ENCODE results near the gene ISM1.

ISM1 gene

DNA sequence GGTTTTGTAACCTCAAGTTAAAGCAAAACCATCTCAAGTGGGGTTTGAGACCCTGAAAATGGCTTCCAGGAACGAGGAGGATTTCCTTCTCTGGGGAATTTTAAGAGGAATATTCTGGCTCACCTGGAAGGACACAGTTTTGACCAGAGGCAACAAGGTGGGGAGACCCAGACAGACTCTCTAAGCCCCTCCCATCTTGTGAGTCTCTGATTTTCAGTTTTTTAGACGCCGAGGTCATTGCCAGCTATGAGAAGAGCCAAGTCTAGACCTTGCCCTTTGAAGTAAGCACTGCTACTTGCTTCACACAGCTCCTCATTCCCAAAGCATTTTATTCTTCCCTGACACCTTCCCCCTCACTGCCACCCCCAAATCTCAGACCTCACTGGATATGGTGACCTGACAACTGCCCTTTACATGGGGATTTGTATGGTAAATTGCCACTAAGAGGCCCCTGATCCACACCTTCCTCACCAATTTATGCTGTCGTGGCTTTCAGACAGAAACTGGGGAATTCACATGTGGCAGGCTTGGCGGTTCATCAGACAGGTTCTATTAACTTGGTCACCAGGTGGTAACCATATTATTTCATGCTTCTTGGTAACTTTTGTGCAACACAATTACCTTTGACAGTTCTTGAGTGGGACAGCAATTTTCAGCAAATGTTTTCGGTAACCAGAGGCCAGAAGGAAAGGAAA is 116.2 kb downstream of the ISM1 start:
- Histone ChIP-seq H3K27ac (replicated peaks) (no peak overlapping the region), H3K4me3 (replicated peaks; ENCODE audit: insufficient read depth, low read length) (no peak overlapping the region), H3K27me3 (ENCODE audit: insufficient read depth, poor library complexity, severe bottlenecking) (no peaks in the 10 kb centered on the region)
- no peak for TF ChIP-seq SPI1 (IDR thresholded peaks at IDR 0.05; ENCODE audit: borderline replicate concordance, low read depth)
- TF ChIP-seq, protein P1, sequence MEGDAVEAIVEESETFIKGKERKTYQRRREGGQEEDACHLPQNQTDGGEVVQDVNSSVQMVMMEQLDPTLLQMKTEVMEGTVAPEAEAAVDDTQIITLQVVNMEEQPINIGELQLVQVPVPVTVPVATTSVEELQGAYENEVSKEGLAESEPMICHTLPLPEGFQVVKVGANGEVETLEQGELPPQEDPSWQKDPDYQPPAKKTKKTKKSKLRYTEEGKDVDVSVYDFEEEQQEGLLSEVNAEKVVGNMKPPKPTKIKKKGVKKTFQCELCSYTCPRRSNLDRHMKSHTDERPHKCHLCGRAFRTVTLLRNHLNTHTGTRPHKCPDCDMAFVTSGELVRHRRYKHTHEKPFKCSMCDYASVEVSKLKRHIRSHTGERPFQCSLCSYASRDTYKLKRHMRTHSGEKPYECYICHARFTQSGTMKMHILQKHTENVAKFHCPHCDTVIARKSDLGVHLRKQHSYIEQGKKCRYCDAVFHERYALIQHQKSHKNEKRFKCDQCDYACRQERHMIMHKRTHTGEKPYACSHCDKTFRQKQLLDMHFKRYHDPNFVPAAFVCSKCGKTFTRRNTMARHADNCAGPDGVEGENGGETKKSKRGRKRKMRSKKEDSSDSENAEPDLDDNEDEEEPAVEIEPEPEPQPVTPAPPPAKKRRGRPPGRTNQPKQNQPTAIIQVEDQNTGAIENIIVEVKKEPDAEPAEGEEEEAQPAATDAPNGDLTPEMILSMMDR (IDR thresholded peaks at IDR 0.05; ENCODE audit: insufficient read depth, low read length), result no peak
- no peak for TF ChIP-seq POLR2AphosphoS5 (IDR thresholded peaks at IDR 0.05; ENCODE audit: low read depth)
- TF ChIP-seq, protein P2, sequence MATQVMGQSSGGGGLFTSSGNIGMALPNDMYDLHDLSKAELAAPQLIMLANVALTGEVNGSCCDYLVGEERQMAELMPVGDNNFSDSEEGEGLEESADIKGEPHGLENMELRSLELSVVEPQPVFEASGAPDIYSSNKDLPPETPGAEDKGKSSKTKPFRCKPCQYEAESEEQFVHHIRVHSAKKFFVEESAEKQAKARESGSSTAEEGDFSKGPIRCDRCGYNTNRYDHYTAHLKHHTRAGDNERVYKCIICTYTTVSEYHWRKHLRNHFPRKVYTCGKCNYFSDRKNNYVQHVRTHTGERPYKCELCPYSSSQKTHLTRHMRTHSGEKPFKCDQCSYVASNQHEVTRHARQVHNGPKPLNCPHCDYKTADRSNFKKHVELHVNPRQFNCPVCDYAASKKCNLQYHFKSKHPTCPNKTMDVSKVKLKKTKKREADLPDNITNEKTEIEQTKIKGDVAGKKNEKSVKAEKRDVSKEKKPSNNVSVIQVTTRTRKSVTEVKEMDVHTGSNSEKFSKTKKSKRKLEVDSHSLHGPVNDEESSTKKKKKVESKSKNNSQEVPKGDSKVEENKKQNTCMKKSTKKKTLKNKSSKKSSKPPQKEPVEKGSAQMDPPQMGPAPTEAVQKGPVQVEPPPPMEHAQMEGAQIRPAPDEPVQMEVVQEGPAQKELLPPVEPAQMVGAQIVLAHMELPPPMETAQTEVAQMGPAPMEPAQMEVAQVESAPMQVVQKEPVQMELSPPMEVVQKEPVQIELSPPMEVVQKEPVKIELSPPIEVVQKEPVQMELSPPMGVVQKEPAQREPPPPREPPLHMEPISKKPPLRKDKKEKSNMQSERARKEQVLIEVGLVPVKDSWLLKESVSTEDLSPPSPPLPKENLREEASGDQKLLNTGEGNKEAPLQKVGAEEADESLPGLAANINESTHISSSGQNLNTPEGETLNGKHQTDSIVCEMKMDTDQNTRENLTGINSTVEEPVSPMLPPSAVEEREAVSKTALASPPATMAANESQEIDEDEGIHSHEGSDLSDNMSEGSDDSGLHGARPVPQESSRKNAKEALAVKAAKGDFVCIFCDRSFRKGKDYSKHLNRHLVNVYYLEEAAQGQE (IDR thresholded peaks at IDR 0.05; ENCODE audit: insufficient replicate concordance, low read depth), result no peak
- no peak for TF ChIP-seq GABPA (IDR thresholded peaks at IDR 0.05; ENCODE audit: low read depth)
- no peak for DNase-seq (ENCODE audit: low read depth in 1 of 2, low spot score in 1 of 2)

DNA sequence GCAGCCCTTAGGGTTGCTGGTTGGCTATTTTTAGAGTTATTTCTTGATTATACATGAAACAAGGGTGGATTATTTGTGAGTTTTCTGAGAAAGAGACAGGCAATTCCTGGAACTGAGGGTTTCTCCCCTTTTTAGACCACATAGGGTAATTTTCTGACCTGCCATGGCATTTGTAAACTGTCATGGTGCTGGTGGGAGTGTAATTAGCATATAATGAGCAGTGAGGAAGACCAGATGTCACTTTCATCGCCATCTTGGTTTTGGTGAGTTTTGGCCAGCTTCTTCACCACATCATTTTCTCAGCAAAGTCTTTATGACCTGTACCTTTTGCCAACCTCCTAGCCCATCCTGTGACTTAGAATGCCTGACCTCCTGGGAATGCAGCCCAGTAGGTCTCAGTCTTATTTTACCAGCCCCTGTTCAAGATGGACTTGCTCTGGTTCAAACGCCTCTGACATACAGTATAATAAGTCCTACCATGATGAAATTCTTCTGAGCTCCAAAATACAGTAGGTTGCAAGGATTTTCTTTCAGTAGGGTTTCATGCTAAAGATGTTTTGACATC is 117.1 kb downstream of the ISM1 start:
- H3K4me3 ChIP-seq (replicated peaks; ENCODE audit: insufficient read depth, low read length), result no peak overlapping the region
- TF ChIP-seq, protein P2 (IDR thresholded peaks at IDR 0.05; ENCODE audit: insufficient replicate concordance, low read depth), result no peak
- TF ChIP-seq POLR2AphosphoS5 (IDR thresholded peaks at IDR 0.05; ENCODE audit: low read depth) (no peak), SPI1 (IDR thresholded peaks at IDR 0.05; ENCODE audit: borderline replicate concordance, low read depth) (no peak), GABPA (IDR thresholded peaks at IDR 0.05; ENCODE audit: low read depth) (no peak)
- TF ChIP-seq, protein P1 (IDR thresholded peaks at IDR 0.05; ENCODE audit: insufficient read depth, low read length), result no peak
- no peak overlapping the region for H3K27ac ChIP-seq (replicated peaks)
- H3K27me3 ChIP-seq (ENCODE audit: insufficient read depth, poor library complexity, severe bottlenecking), result no peaks in the 10 kb centered on the region
- DNase-seq (ENCODE audit: low read depth in 1 of 2, low spot score in 1 of 2), result no peak

DNA sequence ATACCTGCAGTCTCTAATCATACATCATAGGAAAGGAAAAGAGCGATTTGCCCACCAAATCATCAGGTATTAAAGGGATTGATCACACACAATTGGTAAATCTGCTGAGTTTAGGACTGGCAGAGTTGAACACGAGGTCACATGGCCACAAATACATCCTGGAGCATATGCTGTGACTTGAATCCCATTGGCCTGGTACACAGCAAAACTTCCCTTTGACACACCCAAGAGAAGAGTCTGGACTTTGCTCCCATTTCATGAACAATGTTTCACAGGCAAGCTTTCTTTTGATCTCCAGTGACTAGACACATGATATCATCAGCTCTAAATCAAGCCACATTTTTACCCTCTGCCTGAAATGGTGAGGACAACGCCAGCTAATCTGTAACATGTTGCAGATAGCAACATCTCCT is 117.9 kb downstream of the ISM1 start:
- no peak for DNase-seq (ENCODE audit: low read depth in 1 of 2, low spot score in 1 of 2)
- Histone ChIP-seq H3K27ac (replicated peaks) (no peak overlapping the region), H3K4me3 (replicated peaks; ENCODE audit: insufficient read depth, low read length) (no peak overlapping the region), H3K27me3 (ENCODE audit: insufficient read depth, poor library complexity, severe bottlenecking) (no peaks in the 10 kb centered on the region)
- TF ChIP-seq, protein P2 (IDR thresholded peaks at IDR 0.05; ENCODE audit: insufficient replicate concordance, low read depth), result no peak

Measured in HL-60 (cell line).